GM18909 (cell line): Measurements from ENCODE around the gene SLC25A20.
A peak's percentile ranks its signal among the peaks of the same experiment; 100 is the strongest.
"Not testable (repeated sequence)": the region's sequence is repeated elsewhere in the genome, so short reads cannot be mapped to it uniquely, and the experiment has no call there.

Source experiments
- ATAC-seq: cut with Tn5 transposase; IDR thresholded peaks from one replicate; pipeline ENCODE4 v1.9.1; 2021; ENCODE audit warnings: mild to moderate bottlenecking; ENCODE audit not compliant: unreplicated experiment, poor library complexity

Gene SLC25A20

DNA sequence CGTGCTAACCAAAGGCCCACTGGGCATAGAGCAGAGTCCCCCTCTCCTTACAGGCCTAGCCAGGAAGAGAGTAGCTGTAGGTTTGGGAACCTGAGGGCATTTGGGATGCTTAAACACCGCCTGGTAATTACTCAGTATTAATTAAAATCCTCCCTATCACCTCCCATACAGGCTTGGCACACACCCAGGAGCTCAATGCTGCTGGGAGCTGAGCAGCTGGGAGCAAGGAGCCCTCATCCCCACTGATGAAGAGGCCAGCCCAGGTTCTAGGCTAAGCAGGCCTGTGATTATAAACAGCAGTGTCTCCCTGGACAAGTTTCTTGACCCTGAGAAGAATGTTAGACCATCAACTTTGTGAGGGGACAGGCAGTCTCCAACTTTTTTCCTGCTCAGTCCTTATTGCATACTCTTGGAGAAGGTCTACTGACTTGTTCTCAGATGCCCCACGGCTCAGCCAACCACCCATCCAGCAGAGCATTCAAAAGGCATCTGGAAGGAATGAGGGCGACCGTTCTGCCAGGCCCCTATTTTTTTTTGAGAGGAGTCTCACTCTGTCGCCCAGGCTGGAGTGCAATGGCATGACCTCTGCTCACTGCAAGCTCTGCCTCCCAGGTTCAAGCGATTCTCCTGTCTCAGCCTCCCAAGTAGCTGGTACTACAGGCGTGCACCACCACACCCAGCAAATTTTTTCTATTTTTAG lies 49.7 kb downstream of the SLC25A20 start:
- no peak for ATAC-seq

DNA sequence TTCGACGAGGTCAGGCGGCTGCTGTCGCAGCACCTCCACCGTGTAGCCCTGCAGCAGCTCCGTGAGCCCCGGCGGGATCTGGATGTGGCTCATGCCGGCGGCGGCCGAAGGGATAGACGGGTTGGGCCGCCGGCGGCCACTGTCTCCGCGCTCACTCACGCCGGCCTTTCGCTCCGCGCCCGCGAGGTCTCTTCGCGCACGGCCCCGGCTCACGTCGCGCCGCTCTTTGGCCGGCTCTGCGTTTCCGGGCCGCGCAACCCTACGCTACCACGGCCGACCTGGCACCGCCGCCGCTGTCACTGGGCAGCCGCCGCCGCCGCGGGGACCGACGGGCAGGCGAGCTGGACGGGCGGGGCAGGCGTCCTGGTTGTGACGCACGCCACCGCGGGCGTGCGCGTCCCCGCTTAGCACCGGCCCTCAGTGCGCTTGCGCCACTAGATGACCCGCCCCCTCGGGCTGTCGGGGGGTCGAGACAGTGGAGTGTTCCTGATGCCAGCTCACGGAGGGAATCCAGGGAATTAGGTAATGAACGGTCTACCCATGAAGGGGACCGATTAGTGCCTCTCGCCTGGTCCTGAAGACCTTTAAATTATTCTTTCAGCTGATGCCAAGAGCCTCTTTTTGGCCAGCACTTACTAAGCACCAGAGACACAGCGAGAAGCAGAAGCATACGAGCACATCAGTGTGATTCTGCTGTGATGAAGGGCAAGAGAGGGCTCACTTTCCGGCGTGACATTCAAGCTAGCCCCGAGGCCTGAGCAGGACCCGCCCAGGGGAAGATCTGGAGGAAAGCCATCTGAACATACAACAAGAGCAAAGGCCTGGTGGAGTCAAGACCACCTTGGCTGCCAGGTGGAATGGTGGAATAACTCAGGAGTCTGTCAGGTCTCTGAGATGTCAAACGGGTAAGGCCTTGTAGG lies 50.9 kb downstream of the SLC25A20 start, which contains the start of gene PRKAR2A:
PRKAR2A (minus strand) TSS at position 371 of the 920 bp plus-strand sequence; CDS start at position 93, 278 bp downstream.
- peak; percentile 84 for ATAC-seq

GRCh38 chr3:48847053-48847503 lies 51.6 kb downstream of the SLC25A20 start:
- peak; percentile 34 for ATAC-seq

- no peak for ATAC-seq
Measured at GRCh38 chr3:48845170-48845569, 53.5 kb downstream of the SLC25A20 start.

- ATAC-seq, result no peak
Measured at GRCh38 chr3:48837163-48837562, 61.5 kb downstream of the SLC25A20 start.

GRCh38 chr3:48835650-48836366 lies 62.9 kb downstream of the SLC25A20 start:
- ATAC-seq, result no peak

- ATAC-seq, result no peak
Measured at GRCh38 chr3:48832684-48833083, 66.0 kb downstream of the SLC25A20 start.

DNA sequence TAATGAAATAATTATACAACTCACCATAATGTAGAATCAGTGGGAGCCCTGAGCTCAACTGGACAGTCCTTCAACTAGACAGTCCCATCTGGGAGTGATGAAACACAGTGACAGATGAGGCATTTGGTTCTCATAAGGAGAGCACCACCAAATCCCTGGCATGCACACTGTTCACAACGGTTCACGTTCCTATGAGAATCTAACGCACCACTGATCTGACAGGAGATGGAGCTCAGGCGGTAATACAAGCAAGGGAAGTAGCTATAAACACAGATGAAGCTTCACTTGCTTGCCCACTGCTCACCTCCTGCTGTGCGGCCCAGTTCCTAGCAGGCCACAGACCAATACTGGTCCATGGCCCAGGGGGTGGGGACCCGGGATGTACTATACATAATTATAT lies 68.0 kb downstream of the SLC25A20 start:
- no peak for ATAC-seq

- not testable (repeated sequence) for ATAC-seq
Measured at GRCh38 chr3:48829525-48829924, 69.2 kb downstream of the SLC25A20 start.

GRCh38 chr3:48827874-48828273 lies 70.8 kb downstream of the SLC25A20 start:
- not testable (repeated sequence) for ATAC-seq

DNA sequence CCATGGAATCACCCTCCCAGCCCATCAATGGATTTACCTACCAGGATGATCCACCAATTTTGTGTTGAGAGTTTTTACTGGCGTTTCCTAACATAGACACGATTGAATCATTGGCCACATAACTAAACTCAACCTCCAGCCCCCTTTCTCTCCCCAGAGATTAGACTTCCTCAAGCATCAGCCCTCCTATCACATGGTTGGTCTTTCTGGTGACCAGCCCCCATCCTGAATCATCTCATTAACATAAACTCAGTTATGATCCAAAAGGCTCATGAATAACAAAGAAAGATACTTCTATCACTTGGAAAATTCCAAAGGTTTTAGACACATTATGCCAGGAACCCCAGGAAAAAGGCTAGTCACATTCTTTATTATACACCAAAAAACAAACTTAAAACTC lies 72.2 kb downstream of the SLC25A20 start:
- ATAC-seq, result no peak

- ATAC-seq, result no peak
Measured at GRCh38 chr3:48820612-48821324, 77.9 kb downstream of the SLC25A20 start.

DNA sequence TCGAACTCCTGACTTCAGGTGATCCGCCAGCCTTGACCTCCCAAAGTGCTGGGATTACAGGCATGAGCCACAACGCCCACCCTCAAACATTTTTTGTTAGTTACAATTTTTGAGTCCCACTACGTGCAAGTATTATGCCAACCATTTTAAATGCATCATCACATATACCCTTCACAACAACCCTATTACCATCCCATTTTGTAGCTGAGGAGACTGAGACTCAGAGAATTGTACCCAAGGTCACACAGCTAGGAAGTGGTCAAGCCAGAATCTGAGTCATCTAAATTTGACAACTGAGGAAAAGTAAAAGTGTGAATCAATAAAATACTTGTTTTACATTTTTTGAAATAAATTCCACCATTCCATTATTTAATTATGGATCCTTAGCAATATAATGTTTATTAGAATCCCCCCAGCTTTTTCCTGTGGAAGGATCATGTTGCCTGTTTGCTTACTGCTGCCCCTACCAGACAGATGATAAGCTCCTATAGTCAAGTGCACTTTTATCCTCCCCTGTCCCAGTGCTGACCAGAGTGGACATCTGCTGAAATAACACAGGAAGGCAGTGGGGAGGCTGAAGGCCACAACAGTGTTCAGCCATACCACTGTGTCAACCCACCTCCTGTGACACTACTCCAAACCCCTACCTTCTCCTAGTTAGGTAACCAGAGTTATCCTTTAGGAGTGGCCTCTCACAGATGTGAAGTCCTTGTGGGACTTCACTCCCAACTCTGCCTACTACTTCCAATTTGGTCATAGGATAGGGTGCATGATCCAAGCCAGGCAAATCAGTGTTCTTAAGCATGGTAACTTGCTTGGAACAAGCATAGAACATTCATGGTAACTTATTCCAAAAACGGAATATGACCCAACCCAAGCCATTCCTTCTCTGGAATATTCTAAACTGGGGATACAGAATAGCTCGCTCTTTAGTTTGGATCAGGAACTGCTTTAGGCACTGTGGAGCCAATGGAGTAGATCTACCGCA lies 79.2 kb downstream of the SLC25A20 start:
- ATAC-seq, result no peak

DNA sequence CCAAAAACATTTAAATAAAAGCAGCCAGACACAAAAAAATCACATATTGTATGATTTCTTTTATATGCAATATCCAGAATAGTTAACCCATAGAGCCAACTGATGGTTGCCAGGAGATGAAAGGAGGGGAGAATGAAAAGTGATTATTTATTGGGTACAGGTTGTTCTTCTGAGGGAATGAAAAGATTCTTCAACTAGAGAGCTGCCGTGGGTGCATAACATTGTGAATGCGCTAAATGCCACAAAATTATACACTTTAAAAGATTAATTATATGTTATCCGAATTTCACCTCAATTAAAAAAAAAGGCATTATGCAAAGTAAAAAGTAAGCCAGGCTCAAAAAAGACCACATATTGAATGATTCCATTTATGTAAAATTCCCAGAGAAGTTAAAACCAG lies 87.2 kb downstream of the SLC25A20 start:
- ATAC-seq, result no peak
